PC-3 (cell line): ENCODE measurements around the gene VPS51. TPM values are rescaled to one million over a fixed set of nuclear protein-coding genes. Genes with fewer than 3 reads are reported as not detected.

Experiments used
- ATAC-seq: fragments of 200-7000 bp; cut with Tn5 transposase; 2 replicates; pipeline ENCODE4 v1.9.1; 2020; ENCODE audit warnings: mild to moderate bottlenecking, moderate library complexity
- BruUV-seq: library from RNA; stranded (reverse); fragments of 400-500 nt; replicated peaks from 2 replicates; lab custom pipeline; 2021; lab: Mats Ljungman, UMichigan
- CTCF ChIA-PET: fragments of 300-600 bp; sonication (Branson Sonifier 250); formaldehyde crosslinking; loops from one replicate; lab custom pipeline; 2022; ENCODE audit warnings: antibody characterized with exemption; lab: Charles Lee
- POLR2A ChIA-PET: fragments of 300-600 bp; sonication (Branson Sonifier 250); formaldehyde crosslinking; loops from one replicate; lab custom pipeline; 2022; ENCODE audit warnings: antibody characterized with exemption; ENCODE audit not compliant: unreplicated experiment; lab: Charles Lee
- DNase-seq: peaks from one replicate; pipeline ENCODE4 v3.0.0-alpha.2; 2015
- H2AFZ ChIP-seq: fragments of 300-600 bp; sonication (generic); 2 replicates; pipeline ENCODE4 v1.6.0; 2016; ENCODE audit warnings: antibody characterized with exemption, low read length
- H3F3A ChIP-seq: fragments of 300-600 bp; sonication (generic); one replicate; pipeline ENCODE4 v1.6.0; 2017; ENCODE audit warnings: antibody characterized with exemption, low read length, control low read depth, mild to moderate bottlenecking; ENCODE audit not compliant: unreplicated experiment
- H3K27ac ChIP-seq: fragments of 300-600 bp; sonication (generic); 2 replicates; pipeline ENCODE4 v1.5.1; 2016; ENCODE audit warnings: mild to moderate bottlenecking, low read length
- H3K27me3 ChIP-seq: fragments of 300-600 bp; sonication (generic); 2 replicates; pipeline ENCODE4 v1.6.1; 2016; ENCODE audit warnings: low read length, mixed read lengths
- H3K36me3 ChIP-seq: fragments of 300-600 bp; sonication (generic); 2 replicates; pipeline ENCODE4 v1.6.1; 2016; ENCODE audit warnings: low read depth, mixed run types, low read length, mixed read lengths
- H3K4me1 ChIP-seq: fragments of 300-600 bp; sonication (generic); 2 replicates; pipeline ENCODE4 v1.5.1; 2016; ENCODE audit warnings: low read length; ENCODE audit not compliant: insufficient read depth
- H3K4me2 ChIP-seq: fragments of 300-600 bp; sonication (generic); 2 replicates; pipeline ENCODE4 v1.6.0; 2016; ENCODE audit warnings: low read length
- H3K4me3 ChIP-seq: fragments of 300-600 bp; sonication (generic); 2 replicates; pipeline ENCODE4 v1.5.1; 2016; ENCODE audit warnings: mild to moderate bottlenecking, low read length, mixed read lengths
- H3K79me2 ChIP-seq: fragments of 300-600 bp; sonication (generic); 2 replicates; pipeline ENCODE4 v1.6.1; 2017; ENCODE audit warnings: low read length, mixed read lengths
- H3K9ac ChIP-seq: fragments of 300-600 bp; sonication (generic); 2 replicates; pipeline ENCODE4 v1.6.0; 2016; ENCODE audit warnings: mild to moderate bottlenecking, low read length
- H3K9me2 ChIP-seq: fragments of 300-600 bp; sonication (generic); replicated peaks from 2 replicates; pipeline ENCODE4 v1.6.1; 2016; ENCODE audit warnings: mixed run types, low read length, mixed read lengths
- H3K9me3 ChIP-seq: fragments of 300-600 bp; sonication (generic); 2 replicates; pipeline ENCODE4 v1.6.1; 2016; ENCODE audit warnings: low read length, mixed read lengths
- H4K20me1 ChIP-seq: fragments of 300-600 bp; sonication (generic); 2 replicates; pipeline ENCODE4 v1.6.1; 2016; ENCODE audit warnings: low read length, mixed read lengths
- CTCF ChIP-seq: fragments of 300-600 bp; sonication (generic); conservative IDR thresholded peaks from 2 replicates; pipeline ENCODE4 v1.5.1; 2017; ENCODE audit warnings: antibody characterized with exemption, low read depth, mild to moderate bottlenecking, low read length
- EZH2 ChIP-seq: fragments of 300-600 bp; sonication (generic); IDR thresholded peaks from one replicate; pipeline ENCODE4 v1.6.1; 2017; ENCODE audit warnings: antibody characterized with exemption, mild to moderate bottlenecking, low read length; ENCODE audit not compliant: unreplicated experiment
- EZH2phosphoT487 ChIP-seq: fragments of 300-600 bp; sonication (generic); IDR thresholded peaks from 2 replicates; pipeline ENCODE4 v1.6.1; 2018; ENCODE audit warnings: mild to moderate bottlenecking, antibody characterized with exemption, low read length, borderline replicate concordance
- intact Hi-C: fragments of 100-400 bp; cut with micrococcal nuclease; formaldehyde crosslinking; loops from 2 replicates; pipeline ENCODE4 v1.9.0; 2023
- total RNA-seq: library from RNA; depleted of rRNA; stranded (reverse); fragments of >200 nt; gene quantifications from 2 replicates; pipeline ENCODE4 v1.2.3, GENCODE V29; 2014

VPS51 gene
- total RNA-seq, 1 experiment from 2014 or later: 414 TPM

GRCh38 chr11:65131417-65131776, 35.4 kb downstream of the VPS51 start:
- H3K9me3 ChIP-seq: no peaks in the 10 kb centered on the region
- BruUV-seq: no TSS peak
- peaks cover 43% of the 10 kb centered on the region; the same call in 1 of the 2 replicates for H3K36me3 ChIP-seq
- intact Hi-C loops: no loop called here
- no peaks in the 10 kb centered on the region for H3K27me3 ChIP-seq
- H3K9ac ChIP-seq: no peak overlapping the region
- DNase-seq (no peak), ATAC-seq (no peak)
- no peaks in the 10 kb centered on the region for H3K9me2 ChIP-seq
- H3F3A ChIP-seq: no peaks in the 10 kb centered on the region
- no peak overlapping the region for H3K4me3 ChIP-seq
- ChIA-PET CTCF (no interaction called here), POLR2A (no interaction called here)
- TF ChIP-seq EZH2phosphoT487: no peak
- TF ChIP-seq EZH2: no peak
- TF ChIP-seq CTCF: no peak
- peaks cover 35% of the 10 kb centered on the region for H3K79me2 ChIP-seq
- H4K20me1 ChIP-seq: no peaks in the 10 kb centered on the region; the same call in 1 of the 2 replicates
- H3K4me1 ChIP-seq: peaks cover 16% of the 10 kb centered on the region
- no peak overlapping the region for H2AFZ ChIP-seq
- no peak overlapping the region for H3K4me2 ChIP-seq
- H3K27ac ChIP-seq: no peak overlapping the region

- Histone ChIP-seq H2AFZ (no peak overlapping the region), H4K20me1 (no peaks in the 10 kb centered on the region; the same call in 1 of the 2 replicates), H3K79me2 (peaks cover 35% of the 10 kb centered on the region), H3K4me2 (no peak overlapping the region), H3K27ac (no peak overlapping the region), H3K4me1 (peaks cover 16% of the 10 kb centered on the region), H3K9me2 (no peaks in the 10 kb centered on the region), H3K9ac (no peak overlapping the region), H3K27me3 (no peaks in the 10 kb centered on the region), H3K4me3 (no peak overlapping the region), H3K9me3 (no peaks in the 10 kb centered on the region), H3F3A (no peaks in the 10 kb centered on the region), H3K36me3 (peaks cover 38% of the 10 kb centered on the region; the same call in 1 of the 2 replicates)
- DNase-seq (no peak), ATAC-seq (no peak)
- TF ChIP-seq CTCF (no peak), EZH2phosphoT487 (no peak), EZH2 (no peak)
- no TSS peak for BruUV-seq
- ChIA-PET CTCF (no interaction called here), POLR2A (no interaction called here)
- intact Hi-C loops: no loop called here
Measured at GRCh38 chr11:65131895-65132237, 35.9 kb downstream of the VPS51 start.

- H3K4me3 ChIP-seq: peak overlapping the region; percentile 90; the same call in 1 of the 2 replicates
- peaks cover 35% of the 10 kb centered on the region for H3K79me2 ChIP-seq
- H4K20me1 ChIP-seq: no peaks in the 10 kb centered on the region; the same call in 1 of the 2 replicates
- H3K9me3 ChIP-seq: no peaks in the 10 kb centered on the region
- TF ChIP-seq EZH2 (no peak), EZH2phosphoT487 (no peak), CTCF (no peak)
- H2AFZ ChIP-seq: no peak overlapping the region
- H3F3A ChIP-seq: no peaks in the 10 kb centered on the region
- BruUV-seq: no TSS peak
- intact Hi-C loops: no loop called here
- ATAC-seq (no peak), DNase-seq (no peak)
- no peaks in the 10 kb centered on the region for H3K27me3 ChIP-seq
- no peak overlapping the region for H3K9ac ChIP-seq
- POLR2A ChIA-PET: no interaction called here
- H3K9me2 ChIP-seq: no peaks in the 10 kb centered on the region
- peaks cover 16% of the 10 kb centered on the region for H3K4me1 ChIP-seq
- no peak overlapping the region for H3K27ac ChIP-seq
- CTCF ChIA-PET: no interaction called here
- H3K36me3 ChIP-seq: peaks cover 33% of the 10 kb centered on the region; the same call in 1 of the 2 replicates
- H3K4me2 ChIP-seq: peak overlapping the region; percentile 96
Measured at GRCh38 chr11:65132238-65132987, 36.4 kb downstream of the VPS51 start.
